Cortex of kidney (tissue), 1 donor: Measurements from ENCODE around the gene IGF2BP2.
"Not testable (repeated sequence)": the region's sequence is repeated elsewhere in the genome, so short reads cannot be mapped to it uniquely, and the experiment has no call there.

Experiments used
- DNase-seq: peaks from one replicate; lab custom pipeline; 2025; lab: John Stamatoyannopoulos, UW

IGF2BP2 gene

GRCh38 chr3:185798831-185799110, 26.1 kb downstream of the IGF2BP2 start:
- DNase-seq: not testable (repeated sequence)

DNA sequence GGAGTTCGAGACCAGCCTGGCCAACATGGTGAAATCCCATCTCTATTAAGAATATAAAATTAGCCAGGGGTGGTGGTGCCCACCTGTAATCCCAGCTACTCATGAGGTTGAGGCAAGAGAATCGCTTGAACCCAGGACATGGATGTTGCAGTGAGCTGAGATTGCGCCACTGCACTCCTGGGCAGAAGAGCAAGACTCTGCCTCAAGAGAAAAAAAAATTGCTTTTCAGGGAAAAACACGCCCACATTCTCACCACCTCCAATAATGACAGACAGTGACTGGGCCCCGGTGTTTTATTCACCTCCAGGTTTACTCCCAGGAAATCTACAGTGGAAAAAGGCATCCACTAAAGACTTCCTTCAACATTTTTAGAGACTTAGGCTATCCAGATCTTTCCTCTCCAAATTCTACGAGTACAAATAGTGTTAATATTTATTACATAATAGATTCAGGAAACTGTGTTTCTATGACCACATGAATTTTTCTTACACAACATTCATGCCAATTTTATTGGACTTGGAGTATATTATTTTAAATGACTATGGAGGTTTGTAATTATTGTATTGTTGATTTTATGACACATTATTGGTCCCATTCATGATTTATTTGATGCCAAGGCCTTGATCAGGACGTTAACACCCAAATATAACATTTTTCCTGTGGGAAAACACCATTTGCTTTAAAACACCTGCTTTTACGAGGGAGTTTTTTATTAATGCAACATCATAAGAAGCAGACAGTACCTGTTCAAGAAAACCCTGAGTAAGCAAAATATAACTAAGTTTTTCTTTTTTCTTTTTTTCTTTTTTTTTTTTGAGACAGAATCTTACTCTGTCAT, 26.6 kb downstream of the IGF2BP2 start:
- DNase-seq: no peak

GRCh38 chr3:185797108-185797881, 27.5 kb downstream of the IGF2BP2 start:
- DNase-seq: no peak

DNA sequence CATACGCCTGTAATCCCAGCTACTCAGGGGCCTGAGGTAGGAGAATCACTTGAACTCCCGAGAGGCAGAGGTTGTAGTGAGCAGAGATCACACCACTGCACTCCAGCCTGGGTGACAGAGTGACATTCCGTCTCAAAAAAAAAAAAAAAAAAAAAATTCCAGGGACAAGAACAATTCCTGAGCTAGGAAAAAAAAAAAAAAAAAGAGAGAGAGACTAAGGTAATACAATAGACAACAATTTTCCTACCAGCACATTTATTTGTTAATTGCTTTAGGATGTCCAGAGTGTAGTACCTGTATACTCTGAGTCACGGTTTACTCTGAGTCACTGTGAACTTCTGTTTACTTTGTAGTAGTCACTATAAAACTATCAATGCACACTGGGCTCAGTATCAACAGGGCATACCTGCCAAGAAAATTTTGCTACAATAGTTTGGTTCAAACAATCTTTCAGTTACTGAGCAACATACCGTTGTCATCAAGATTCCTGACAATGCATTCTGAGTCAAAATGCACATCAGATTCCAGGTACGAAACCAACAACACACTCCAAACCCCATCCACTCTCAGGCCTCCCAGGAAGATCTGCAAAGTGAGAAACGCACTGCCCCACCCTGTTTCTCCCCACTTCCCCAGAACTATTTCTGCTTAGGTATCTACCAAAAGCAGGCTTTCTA, 28.3 kb downstream of the IGF2BP2 start:
- DNase-seq: no peak

DNA sequence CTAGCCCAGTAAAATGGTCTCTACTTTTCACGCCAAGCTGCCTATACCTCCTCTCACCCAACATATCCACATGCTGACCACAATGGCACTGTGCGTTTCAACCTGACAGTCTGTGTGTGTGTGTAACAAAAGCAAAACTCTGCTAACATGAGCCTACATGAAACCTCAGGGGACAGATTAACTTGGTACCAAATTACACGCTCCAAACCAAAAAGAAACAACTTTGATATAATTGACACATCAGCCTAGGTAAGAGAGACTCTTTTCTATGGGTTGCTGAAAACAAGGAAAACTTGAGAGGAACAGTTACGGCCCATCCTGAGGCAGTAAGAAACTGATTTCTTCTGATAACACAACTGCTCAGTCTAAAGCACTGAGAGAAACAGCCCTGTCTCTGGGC, 31.5 kb downstream of the IGF2BP2 start:
- DNase-seq: no peak

DNA sequence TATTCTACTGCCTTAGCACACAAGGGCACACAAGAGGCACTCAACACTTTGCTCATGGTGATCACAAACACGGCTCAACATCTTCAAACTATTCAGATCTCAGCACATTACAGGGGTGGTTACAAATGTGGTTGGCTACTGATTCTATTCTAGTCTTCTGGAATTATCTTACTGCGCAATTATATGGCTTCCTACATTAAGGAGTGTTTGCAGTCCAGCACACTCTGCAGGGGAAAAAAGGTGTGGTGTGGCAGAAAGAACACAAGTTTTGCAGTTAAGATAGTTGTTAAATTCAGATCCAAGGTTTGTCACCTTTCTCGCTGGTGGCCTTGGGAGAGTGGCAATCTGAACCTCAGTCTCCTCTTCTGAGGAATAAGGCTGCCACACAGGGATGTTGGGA, 31.9 kb downstream of the IGF2BP2 start:
- no peak for DNase-seq

DNA sequence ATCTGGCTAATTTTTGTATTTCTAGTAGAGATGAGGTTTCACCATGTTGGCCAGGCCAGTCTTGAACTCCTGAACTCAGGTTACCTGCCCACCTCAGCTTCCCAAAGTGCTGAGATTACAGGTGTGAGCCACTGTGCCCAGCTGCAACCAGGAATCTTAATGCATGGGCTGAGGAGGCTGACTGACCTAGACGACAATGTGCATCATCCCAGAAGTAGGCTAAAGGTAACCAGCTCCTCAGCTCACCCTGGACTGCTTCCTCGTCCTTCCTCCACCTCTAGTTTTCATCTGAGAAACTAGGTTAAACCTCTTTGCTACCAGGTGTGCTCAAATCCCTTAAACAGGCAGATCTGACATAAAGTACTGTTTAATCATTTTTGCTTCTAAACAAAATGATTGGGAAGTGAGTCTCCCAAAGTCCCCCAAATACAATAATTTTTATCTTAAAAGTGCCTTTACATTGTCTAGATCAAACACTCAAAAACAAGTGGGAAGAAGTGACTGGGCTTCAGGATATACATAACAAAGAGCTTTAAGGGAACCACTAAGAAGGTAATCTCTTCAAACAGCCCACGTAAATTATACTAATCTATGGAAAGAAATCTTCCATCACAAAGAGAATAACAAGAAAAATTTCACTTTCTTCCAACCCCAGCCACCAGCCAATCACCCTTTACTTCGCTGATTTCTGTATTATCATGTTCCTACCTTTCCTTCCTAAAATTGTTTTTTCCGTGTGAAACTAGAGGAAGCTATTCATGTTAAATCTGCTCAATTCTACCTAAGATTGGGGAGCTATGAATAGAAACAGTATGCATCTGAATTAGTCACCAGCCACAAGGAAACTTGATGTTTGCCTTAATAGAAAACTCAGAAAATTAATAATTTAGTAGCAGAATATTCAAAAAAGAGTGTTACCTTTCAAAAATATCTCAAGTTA, 34.7 kb downstream of the IGF2BP2 start:
- DNase-seq: no peak

DNA sequence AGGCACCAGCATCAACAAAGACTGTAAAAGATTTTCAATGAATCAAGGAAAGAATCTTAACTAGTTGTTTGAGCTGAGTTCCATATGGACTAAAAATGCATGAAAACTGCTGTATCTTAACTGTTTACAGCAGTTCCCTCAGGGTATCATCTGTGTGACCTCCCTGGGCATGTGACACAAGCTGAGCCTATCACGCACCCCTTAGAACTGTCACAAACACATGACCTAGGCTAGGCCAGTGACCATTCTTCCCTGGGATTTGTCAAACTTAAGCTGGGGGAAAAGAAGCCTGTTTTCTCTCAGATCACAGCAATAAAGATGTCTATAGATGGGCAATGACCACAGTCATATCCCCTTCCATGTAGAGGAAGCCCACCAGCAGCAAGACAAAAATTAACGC, 35.7 kb downstream of the IGF2BP2 start:
- DNase-seq: no peak

GRCh38 chr3:185788292-185788691, 36.5 kb downstream of the IGF2BP2 start:
- DNase-seq: no peak

- DNase-seq: no peak
These were observed 37.6 kb downstream of the IGF2BP2 start for GRCh38 chr3:185786956-185787877.

- not testable (repeated sequence) for DNase-seq
These were observed 38.6 kb downstream of the IGF2BP2 start for GRCh38 chr3:185786258-185786657.

DNA sequence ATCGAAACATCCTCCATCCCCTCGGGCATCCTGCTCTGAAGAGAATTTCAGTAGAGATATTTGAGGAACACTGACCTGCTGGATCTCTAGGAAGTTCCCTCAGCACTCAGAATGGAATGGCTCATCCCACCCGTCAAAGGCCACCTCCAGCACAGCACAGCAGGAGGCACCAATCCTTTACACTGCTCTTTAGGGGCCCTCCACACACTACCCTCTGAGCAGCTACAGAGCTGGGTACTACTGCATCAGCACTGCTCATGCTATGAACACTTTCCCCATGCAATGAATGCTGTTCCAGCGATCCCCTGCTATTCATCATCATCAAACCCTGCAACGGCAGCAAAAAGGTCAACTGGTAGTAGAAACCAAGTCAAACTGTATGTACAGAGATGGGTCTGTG, 40.5 kb downstream of the IGF2BP2 start:
- DNase-seq: no peak

- no peak for DNase-seq
These were observed 43.1 kb downstream of the IGF2BP2 start for GRCh38 chr3:185781759-185782158.

- DNase-seq: no peak
These were observed 45.4 kb downstream of the IGF2BP2 start for GRCh38 chr3:185779461-185779860.

- no peak for DNase-seq
These were observed 46.0 kb downstream of the IGF2BP2 start for GRCh38 chr3:185778821-185779220.

DNA sequence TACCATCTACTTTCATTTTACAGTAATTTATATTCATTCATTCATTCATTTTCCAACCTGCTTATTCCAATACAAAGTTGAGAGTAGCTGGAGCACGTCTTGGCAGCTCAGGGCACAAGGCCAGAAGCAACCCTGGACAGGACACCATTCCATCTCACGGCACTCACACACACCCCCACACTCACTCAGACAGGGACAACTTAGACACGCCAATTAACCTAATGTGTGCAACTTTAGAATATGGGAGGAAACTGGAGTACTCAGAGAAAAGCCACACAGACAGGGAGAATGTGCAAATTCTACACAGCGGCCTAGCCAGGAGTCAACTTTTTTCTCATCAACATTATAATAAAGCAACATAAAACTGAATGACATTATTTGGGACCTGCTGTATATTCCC, 46.7 kb downstream of the IGF2BP2 start:
- no peak for DNase-seq

GRCh38 chr3:185770109-185770508, 54.7 kb downstream of the IGF2BP2 start:
- DNase-seq: no peak

GRCh38 chr3:185768578-185768982, 56.3 kb downstream of the IGF2BP2 start:
- not testable (repeated sequence) for DNase-seq

DNA sequence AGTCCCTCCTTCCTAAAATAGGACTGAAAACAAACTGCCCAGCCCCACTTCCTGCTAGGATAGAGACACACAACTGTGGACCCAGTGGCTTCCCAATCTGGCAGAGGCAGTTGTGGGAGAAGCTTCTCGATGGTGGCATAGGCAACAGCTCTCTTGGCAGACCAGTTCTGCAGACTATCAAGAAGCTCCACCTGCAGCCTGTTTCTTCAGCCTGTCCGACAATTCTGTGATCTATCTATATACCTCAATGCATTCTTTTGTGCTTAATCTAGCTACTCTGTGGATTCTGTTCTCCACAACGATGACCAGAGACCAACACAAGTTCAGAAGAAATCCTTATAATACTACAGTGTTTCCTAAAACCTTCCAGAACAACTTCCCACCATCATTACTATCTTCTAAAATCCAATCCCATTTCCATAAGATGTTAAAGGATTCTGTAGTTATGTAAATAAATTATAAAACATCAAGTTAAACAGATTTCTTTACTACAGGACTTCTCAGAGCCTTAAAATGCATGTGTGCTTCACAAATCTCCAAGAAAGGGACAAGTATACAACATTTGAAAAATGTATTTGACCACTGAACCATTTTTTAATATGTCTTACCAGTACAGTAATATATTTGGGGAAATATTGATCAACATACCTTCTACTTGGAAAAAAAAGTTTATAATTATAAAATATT, 57.7 kb downstream of the IGF2BP2 start:
- DNase-seq: no peak
